ENCODE results near the gene SOCS1.

SOCS1 gene

GRCh38 chr16:11215935-11216556, 40.0 kb downstream of the SOCS1 start:
- H4K20me1 ChIP-seq (ENCODE audit: insufficient read depth, low read length), result no peaks in the 10 kb centered on the region
- H3K4me3 ChIP-seq (ENCODE audit: low read length), result no peak overlapping the region
- H2AFZ ChIP-seq (ENCODE audit: low read length), result no peak overlapping the region
- no peaks in the 10 kb centered on the region for H3K9me3 ChIP-seq (replicated peaks; ENCODE audit: insufficient read depth, low read length)
- no peaks in the 10 kb centered on the region for H3K9me2 ChIP-seq (replicated peaks; ENCODE audit: insufficient read depth, low read length)
- H3F3A ChIP-seq (ENCODE audit: insufficient read depth, low read length), result no peaks in the 10 kb centered on the region
- H3K27me3 ChIP-seq (replicated peaks; ENCODE audit: insufficient read depth, low read length), result peaks cover 19% of the 10 kb centered on the region
- H3K4me2 ChIP-seq (ENCODE audit: low read depth, low read length), result no peak overlapping the region
- no peak for DNase-seq
- H3K27ac ChIP-seq (ENCODE audit: low read length), result no peak overlapping the region
- H3K4me1 ChIP-seq (ENCODE audit: low read length), result 0 out of 2 replicates have a peak, but pooled peaks cover 3% of the 10 kb centered on the region
- no peak for TF ChIP-seq EZH2 (optimal IDR thresholded peaks at IDR 0.05; ENCODE audit: low read depth, low read length)
- no peak for TF ChIP-seq CTCF (IDR thresholded peaks at IDR 0.05; ENCODE audit: low read length)
- TF ChIP-seq EZH2phosphoT487 (IDR thresholded peaks at IDR 0.05; ENCODE audit: low read length), result no peak
- no peaks in the 10 kb centered on the region for H3K36me3 ChIP-seq (replicated peaks; ENCODE audit: insufficient read depth, low read length)
- H3K79me2 ChIP-seq (ENCODE audit: low read length), result no peaks in the 10 kb centered on the region
- no peak overlapping the region for H3K9ac ChIP-seq (ENCODE audit: low read length)

GRCh38 chr16:11213799-11214198, 42.2 kb downstream of the SOCS1 start:
- H3K79me2 ChIP-seq (ENCODE audit: low read length), result no peaks in the 10 kb centered on the region
- H3K36me3 ChIP-seq (replicated peaks; ENCODE audit: insufficient read depth, low read length), result no peaks in the 10 kb centered on the region
- H3K27ac ChIP-seq (ENCODE audit: low read length), result no peak overlapping the region
- no peak for TF ChIP-seq EZH2 (optimal IDR thresholded peaks at IDR 0.05; ENCODE audit: low read depth, low read length)
- no peaks in the 10 kb centered on the region for H3K9me2 ChIP-seq (replicated peaks; ENCODE audit: insufficient read depth, low read length)
- DNase-seq, result no peak
- H3K27me3 ChIP-seq (replicated peaks; ENCODE audit: insufficient read depth, low read length), result peaks cover 27% of the 10 kb centered on the region
- no peak overlapping the region for H2AFZ ChIP-seq (ENCODE audit: low read length)
- no peaks in the 10 kb centered on the region for H3F3A ChIP-seq (ENCODE audit: insufficient read depth, low read length)
- no peaks in the 10 kb centered on the region for H3K4me1 ChIP-seq (ENCODE audit: low read length)
- H4K20me1 ChIP-seq (ENCODE audit: insufficient read depth, low read length), result no peaks in the 10 kb centered on the region
- H3K9me3 ChIP-seq (replicated peaks; ENCODE audit: insufficient read depth, low read length), result no peaks in the 10 kb centered on the region
- no peak overlapping the region for H3K4me2 ChIP-seq (ENCODE audit: low read depth, low read length)
- no peak overlapping the region for H3K4me3 ChIP-seq (ENCODE audit: low read length)
- no peak overlapping the region for H3K9ac ChIP-seq (ENCODE audit: low read length)

GRCh38 chr16:11213373-11213772, 42.6 kb downstream of the SOCS1 start:
- no peak overlapping the region for H2AFZ ChIP-seq (ENCODE audit: low read length)
- no peak for DNase-seq
- H3K4me2 ChIP-seq (ENCODE audit: low read depth, low read length), result no peak overlapping the region
- no peaks in the 10 kb centered on the region for H3K4me1 ChIP-seq (ENCODE audit: low read length)
- H3K27ac ChIP-seq (ENCODE audit: low read length), result no peak overlapping the region
- H4K20me1 ChIP-seq (ENCODE audit: insufficient read depth, low read length), result no peaks in the 10 kb centered on the region
- H3K79me2 ChIP-seq (ENCODE audit: low read length), result no peaks in the 10 kb centered on the region
- H3K9me2 ChIP-seq (replicated peaks; ENCODE audit: insufficient read depth, low read length), result no peaks in the 10 kb centered on the region
- no peak overlapping the region for H3K9ac ChIP-seq (ENCODE audit: low read length)
- TF ChIP-seq EZH2 (optimal IDR thresholded peaks at IDR 0.05; ENCODE audit: low read depth, low read length) (no peak), CTCF (IDR thresholded peaks at IDR 0.05; ENCODE audit: low read length) (no peak), EZH2phosphoT487 (IDR thresholded peaks at IDR 0.05; ENCODE audit: low read length) (no peak)
- no peaks in the 10 kb centered on the region for H3F3A ChIP-seq (ENCODE audit: insufficient read depth, low read length)
- no peaks in the 10 kb centered on the region for H3K36me3 ChIP-seq (replicated peaks; ENCODE audit: insufficient read depth, low read length)
- H3K27me3 ChIP-seq (replicated peaks; ENCODE audit: insufficient read depth, low read length), result peaks cover 27% of the 10 kb centered on the region
- H3K4me3 ChIP-seq (ENCODE audit: low read length), result no peak overlapping the region
- H3K9me3 ChIP-seq (replicated peaks; ENCODE audit: insufficient read depth, low read length), result no peaks in the 10 kb centered on the region

GRCh38 chr16:11212798-11213196, 43.2 kb downstream of the SOCS1 start:
- no peaks in the 10 kb centered on the region for H4K20me1 ChIP-seq (ENCODE audit: insufficient read depth, low read length)
- no peaks in the 10 kb centered on the region for H3K4me1 ChIP-seq (ENCODE audit: low read length)
- no peaks in the 10 kb centered on the region for H3K36me3 ChIP-seq (replicated peaks; ENCODE audit: insufficient read depth, low read length)
- no peak overlapping the region for H3K4me3 ChIP-seq (ENCODE audit: low read length)
- H3K27me3 ChIP-seq (replicated peaks; ENCODE audit: insufficient read depth, low read length), result peaks cover 27% of the 10 kb centered on the region
- TF ChIP-seq EZH2phosphoT487 (IDR thresholded peaks at IDR 0.05; ENCODE audit: low read length), result no peak
- TF ChIP-seq CTCF (IDR thresholded peaks at IDR 0.05; ENCODE audit: low read length), result no peak
- no peak for TF ChIP-seq EZH2 (optimal IDR thresholded peaks at IDR 0.05; ENCODE audit: low read depth, low read length)
- no peak overlapping the region for H2AFZ ChIP-seq (ENCODE audit: low read length)
- no peaks in the 10 kb centered on the region for H3K79me2 ChIP-seq (ENCODE audit: low read length)
- H3K9me3 ChIP-seq (replicated peaks; ENCODE audit: insufficient read depth, low read length), result no peaks in the 10 kb centered on the region
- H3K27ac ChIP-seq (ENCODE audit: low read length), result no peak overlapping the region
- H3F3A ChIP-seq (ENCODE audit: insufficient read depth, low read length), result no peaks in the 10 kb centered on the region
- DNase-seq, result no peak
- no peaks in the 10 kb centered on the region for H3K9me2 ChIP-seq (replicated peaks; ENCODE audit: insufficient read depth, low read length)
- H3K9ac ChIP-seq (ENCODE audit: low read length), result no peak overlapping the region
- H3K4me2 ChIP-seq (ENCODE audit: low read depth, low read length), result no peak overlapping the region

All from MM.1S (cell line).